ENCODE measurements around the gene OGFOD2.
A peak's percentile ranks its signal among the peaks of the same experiment; 100 is the strongest.

Gene OGFOD2

DNA sequence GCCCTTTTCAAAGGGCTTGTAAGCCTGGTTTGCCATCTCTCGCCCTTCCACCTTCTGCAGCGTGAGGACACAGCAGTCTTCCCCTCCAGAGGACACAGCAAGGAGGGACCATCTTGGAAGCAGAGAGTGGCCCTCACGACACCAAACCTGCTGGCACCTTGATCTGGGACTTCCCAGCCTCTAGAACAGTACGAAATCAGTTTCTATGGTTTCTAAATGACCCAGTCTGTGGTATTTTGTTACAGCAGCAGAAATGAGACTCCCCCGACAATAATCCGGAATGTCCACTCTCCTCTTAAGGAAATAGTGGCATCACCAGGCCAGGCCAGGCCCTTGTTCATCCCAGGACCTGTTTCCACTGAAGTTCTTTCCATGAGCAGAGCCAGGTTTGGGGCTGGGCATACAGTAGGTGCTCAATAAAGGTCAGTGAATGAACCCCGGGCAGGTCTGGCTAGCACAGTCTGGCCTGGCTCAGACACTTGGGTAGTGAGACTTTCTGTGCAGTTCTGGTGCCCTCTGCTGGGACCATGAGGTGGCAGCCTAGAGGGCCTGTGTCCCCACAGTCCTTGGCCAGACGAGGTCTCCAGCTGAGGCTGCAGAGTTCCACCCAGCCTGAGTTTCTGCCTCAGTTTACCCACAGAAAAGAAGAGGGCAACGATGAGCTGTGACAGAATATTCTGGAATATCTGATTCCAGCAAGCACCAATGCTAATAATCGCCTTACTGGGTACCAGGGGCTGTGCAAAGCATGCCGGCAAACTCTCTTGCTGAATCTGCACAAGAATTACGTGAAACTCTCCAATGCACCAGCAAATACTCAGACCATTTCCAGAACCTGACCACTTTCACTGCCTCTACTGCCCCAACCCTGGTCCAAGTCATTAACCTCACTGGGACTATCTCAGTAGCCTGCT, 22.8 kb upstream of the OGFOD2 start:
- DNase-seq: peak; percentile 77

- DNase-seq: no peak
Observed at GRCh38 chr12:122955156-122955555, 19.9 kb upstream of the OGFOD2 start.

- DNase-seq: no peak
Observed at GRCh38 chr12:122956035-122956434, 19.0 kb upstream of the OGFOD2 start.

- DNase-seq: no peak
Observed at GRCh38 chr12:122958198-122958888, 16.7 kb upstream of the OGFOD2 start.

DNA sequence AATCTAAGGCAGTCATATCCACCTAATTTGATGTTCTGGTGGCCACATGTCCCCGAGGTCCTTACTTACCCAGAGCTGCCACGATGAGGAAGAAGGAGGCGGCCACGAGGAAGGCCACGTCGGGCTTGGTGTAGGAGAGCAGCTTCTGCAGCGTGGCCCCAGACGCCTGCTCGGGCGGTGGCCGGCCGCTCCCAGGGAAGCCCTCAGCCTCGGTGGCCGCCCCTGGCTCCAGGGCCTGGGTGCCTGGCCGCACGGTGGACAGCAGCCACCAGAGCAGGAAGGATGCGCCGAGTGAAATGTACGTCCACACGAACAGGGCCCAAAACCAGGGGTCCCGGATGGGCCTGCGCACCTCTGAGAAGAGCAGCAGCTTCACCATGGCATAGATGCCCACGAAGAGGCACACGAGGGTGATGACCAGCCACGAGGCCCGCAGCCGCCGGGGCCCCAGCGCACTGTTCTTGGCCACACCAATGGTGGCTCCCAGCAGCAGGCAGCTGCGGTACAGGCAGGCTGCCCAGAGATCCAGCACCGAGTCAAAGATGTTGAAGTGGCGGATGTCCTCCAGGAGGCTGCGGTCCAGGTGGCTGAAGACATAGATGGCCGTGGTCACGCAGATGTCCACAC, 15.4 kb upstream of the OGFOD2 start:
- DNase-seq: no peak

DNA sequence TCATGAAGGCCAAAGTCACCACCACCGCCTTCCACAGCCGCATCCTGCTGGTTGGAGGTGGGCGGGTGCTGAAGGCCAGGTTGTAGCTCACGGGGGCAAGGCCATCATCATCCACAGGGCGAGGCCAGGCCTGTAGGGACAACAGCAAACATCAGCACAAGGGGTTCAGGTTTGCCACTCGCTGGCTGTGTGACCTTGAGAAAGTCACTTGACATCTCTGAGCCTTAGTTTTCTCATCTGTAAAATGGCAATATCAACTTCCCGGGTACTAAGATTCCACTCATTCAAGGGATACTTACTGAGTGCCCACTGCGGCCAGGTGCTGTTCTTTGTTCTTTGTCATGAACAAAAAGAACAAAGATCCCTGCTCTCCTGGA, 14.9 kb upstream of the OGFOD2 start:
- DNase-seq: no peak

- no peak for DNase-seq
Observed at GRCh38 chr12:122961531-122962329, 13.3 kb upstream of the OGFOD2 start.

GRCh38 chr12:122963941-122964265, 11.1 kb upstream of the OGFOD2 start:
- DNase-seq: no peak

GRCh38 chr12:122964439-122965257, 10.4 kb upstream of the OGFOD2 start:
- no peak for DNase-seq

- DNase-seq: no peak
Observed at GRCh38 chr12:122965321-122965751, 9.7 kb upstream of the OGFOD2 start.

GRCh38 chr12:122965851-122966742, 8.9 kb upstream of the OGFOD2 start, which contains the start of gene ABCB9:
TSS of gene ABCB9 (minus strand) at chr12:122966463. CDS start at chr12:122960235, 6,228 bp downstream.
- peak; percentile 92 for DNase-seq

DNA sequence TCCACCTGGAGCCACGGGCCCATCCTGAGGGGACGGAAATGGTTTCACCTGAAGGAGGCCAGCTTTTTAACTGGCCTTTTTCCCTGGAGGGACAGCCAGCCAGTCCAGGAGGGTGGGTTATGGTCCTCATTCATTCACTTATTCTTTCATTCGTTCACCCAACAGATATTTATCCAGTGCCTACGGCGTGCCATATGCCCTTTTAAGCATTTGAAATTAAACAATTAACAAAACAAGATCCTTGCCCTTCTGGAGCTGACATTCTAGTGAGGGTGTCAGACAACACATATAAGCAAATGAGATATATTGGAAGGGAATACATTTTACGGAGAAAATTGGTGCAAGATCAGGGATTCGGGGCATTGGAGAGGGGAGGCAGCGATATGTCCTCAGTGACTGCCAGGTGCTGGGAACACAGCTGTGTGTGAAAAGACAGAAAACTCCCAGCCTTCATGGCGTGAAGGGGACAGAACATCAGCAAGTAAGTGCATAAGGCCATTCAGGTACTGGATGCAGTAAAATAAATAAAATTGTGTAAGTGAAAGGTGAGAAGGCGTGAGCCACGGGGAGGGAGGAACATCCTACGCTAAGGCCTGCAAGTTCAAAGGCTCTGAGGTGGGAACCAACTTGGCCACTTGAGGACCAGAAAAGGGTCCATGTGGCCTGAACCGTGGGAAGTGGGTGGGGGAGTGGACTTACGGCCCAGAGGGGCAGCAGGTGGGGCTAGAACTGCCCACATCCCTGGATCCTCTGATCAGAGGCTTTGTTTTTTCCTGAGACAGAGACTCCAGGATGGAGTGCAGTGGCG, 8.1 kb upstream of the OGFOD2 start:
- no peak for DNase-seq

DNA sequence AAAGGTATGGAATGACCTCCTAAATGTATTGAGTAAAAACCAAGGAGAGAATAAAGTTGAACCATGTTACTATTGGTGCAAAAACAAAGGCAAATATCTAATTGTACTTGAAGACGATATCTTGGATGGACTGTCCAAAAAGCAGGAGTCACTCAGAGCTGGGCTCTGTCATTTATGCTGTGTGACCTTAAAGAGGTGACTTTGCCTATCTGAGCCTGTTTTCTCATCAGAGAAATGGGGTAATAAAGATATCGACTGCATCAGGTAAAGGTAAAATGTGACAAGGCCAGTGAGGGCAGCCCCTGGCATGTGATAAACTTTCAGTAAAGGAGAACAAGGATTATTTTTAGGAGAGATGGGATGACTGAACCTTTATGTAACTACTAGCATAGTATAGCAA, 6.9 kb upstream of the OGFOD2 start:
- no peak for DNase-seq

DNA sequence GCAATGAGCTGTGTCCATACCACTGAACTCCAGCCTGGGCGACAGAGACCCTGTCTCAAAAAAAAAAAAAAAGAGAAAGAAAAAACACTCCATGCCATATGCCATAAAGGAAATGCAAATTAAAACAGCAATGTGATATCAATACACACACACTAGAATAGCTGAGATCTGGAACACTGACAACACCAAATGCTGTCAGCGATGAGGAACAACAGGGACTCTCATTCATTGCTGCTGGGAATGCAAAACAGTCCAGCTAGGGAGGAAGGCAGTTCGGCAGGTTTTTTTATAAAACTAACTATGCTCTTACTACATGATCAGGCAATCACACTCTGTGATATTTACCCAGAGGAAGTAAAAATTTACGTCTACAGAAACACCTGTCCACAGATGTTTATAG, 5.4 kb upstream of the OGFOD2 start:
- DNase-seq: no peak

GRCh38 chr12:122974274-122974891, 661 bp upstream of the OGFOD2 start:
- DNase-seq: peak; percentile 98

DNA sequence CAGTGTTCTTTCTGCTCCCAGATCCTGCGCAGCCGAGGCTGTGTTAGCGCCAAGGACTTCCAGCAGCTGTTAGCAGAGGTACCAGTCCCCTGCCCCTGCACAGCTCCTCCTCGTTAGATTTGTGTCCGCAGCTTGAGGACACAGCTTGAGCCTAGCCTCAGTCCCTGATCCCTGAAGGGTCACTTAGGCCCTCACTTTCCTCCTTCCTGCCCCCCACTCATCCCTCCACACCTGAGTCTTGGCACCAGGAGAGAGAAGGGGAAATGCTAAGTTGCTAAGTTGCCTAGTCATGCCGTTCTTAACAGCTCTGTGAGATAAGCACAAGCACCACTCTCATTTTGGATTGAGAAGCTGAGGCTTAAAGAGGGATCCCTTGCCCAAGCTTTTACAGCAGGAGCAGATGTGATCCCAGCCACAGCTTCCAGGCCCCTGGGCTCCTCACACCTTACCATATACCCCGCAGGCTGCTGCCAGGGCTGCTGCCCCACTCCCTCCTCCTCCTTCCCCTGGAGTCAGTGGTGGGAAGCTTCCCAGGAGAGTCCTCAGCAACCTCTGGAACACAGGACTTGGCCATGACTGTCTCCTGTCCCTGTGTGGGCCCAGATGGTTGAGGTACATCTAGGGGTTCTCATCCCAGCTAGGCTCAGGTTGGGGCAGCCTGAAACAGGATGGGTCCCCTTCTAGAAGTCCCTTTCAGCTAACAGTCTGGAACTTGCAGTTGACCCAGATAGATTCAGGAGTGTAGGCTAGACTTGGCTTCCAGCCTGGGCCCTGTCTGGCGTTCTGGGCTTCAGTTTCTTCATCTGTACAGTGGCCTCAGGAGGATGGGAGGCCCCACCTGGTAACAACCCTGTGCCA, 975 bp downstream of the OGFOD2 start:
- DNase-seq: no peak

DNA sequence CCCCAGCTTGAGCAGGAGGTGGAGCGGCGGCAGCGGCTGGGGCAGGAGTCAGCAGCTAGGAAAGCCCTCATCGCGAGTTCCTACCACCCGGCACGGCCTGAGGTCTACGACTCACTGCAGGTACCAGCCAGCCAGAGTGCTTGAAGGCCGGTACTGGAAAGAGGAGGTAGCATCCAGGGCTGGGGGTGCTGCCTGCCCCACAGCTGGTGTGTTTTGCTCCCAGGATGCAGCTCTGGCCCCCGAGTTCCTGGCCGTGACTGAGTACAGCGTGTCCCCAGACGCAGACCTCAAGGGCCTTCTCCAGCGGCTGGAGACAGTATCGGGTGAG, 1.6 kb downstream of the OGFOD2 start:
- DNase-seq: no peak

GRCh38 chr12:122977153-122977552, 2.1 kb downstream of the OGFOD2 start:
- DNase-seq: no peak

Measured in inflammatory macrophage treated with lipopolysaccharide for 4 hours (primary cell).